OCI-LY7 (cell line): Measurements from ENCODE around the gene ADGRD2.

ENCODE experiments used
- CTCF ChIP-seq: fragments of 200-600 bp; sonication (generic); conservative IDR thresholded peaks from 2 replicates; pipeline ENCODE4 v1.5.1; 2014; ENCODE audit warnings: mild to moderate bottlenecking, antibody characterized with exemption, low read length, moderate library complexity, mixed read lengths
- EZH2phosphoT487 ChIP-seq: fragments of 200-600 bp; sonication (generic); IDR thresholded peaks from 2 replicates; pipeline ENCODE4 v1.6.1; 2018; ENCODE audit warnings: low read depth, borderline replicate concordance, mild to moderate bottlenecking, mixed run types, antibody characterized with exemption, low read length, moderate library complexity, mixed read lengths

DNA sequence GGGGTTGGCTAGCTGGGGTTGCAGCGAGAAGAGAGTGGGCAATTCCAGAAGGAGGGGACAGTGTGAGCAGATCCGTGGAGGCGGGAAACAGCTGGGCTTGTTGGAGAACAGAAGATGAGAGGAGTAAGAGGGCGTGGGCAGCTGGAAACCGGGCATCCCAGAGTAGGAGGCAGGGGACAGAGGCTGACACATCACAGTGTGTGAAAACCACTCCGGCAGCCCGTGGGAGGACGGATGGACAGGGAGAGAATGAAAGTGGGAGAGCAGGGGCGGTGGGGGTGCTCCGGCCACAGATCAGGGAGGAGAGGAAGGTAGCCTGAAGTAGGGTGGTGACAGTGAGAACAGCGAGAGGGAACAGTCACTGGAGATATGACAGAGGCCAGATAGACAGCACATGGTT is 26.7 kb upstream of the ADGRD2 start:
- TF ChIP-seq CTCF (no peak), EZH2phosphoT487 (no peak)
